SK-N-SH (cell line): ENCODE measurements around the gene C17orf67. TPM values are rescaled to one million over a fixed set of nuclear protein-coding genes. Genes with fewer than 3 reads are reported as not detected.

Source experiments
- CTCF ChIA-PET: fragments of 300-600, 350-600 bp; formaldehyde crosslinking; extraction: SDS; loops from one replicate; lab custom pipeline; 2021; lab: Yijun Ruan, JAX
- POLR2A ChIA-PET: fragments of 350-600 bp; sonication (Branson Sonifier 250); formaldehyde crosslinking; extraction: SDS; loops from one replicate; lab custom pipeline; 2020; ENCODE audit warnings: antibody characterized with exemption, inconsistent platforms; lab: Yijun Ruan, JAX
- DNase-seq: peaks from one replicate; pipeline ENCODE4 v3.0.0; 2012
- H2AFZ ChIP-seq: fragments of 200-600 bp; sonication (generic); 2 replicates; pipeline ENCODE4 v1.8.1; 2016; ENCODE audit warnings: antibody characterized with exemption, mild to moderate bottlenecking, low read depth
- H3F3A ChIP-seq: fragments of 200-600 bp; sonication (generic); replicated peaks from 2 replicates; pipeline ENCODE3; 2016; ENCODE audit warnings: antibody characterized with exemption, mild to moderate bottlenecking; ENCODE audit not compliant: insufficient read depth
- H3K27ac ChIP-seq, 2 experiments: fragments of 200-500 bp in 1 of 2; fragments of 200-600 bp in 1 of 2; sonication (Bioruptor generic) in 1 of 2; sonication (generic), shearing (Covaris generic) in 1 of 2; 2 replicates each; pipeline versions ENCODE4 v1.5.1 to v1.6.1; 2014 to 2016; ENCODE audit warnings: low read depth in 2 of 2, inconsistent platforms in 1 of 2, low read length in 1 of 2, mild to moderate bottlenecking in 1 of 2, mixed read lengths in 1 of 2
- H3K27me3 ChIP-seq: fragments of 200-600 bp; sonication (generic), shearing (Covaris generic); 2 replicates; pipeline ENCODE4 v1.6.1; 2016; ENCODE audit warnings: mixed run types; ENCODE audit not compliant: insufficient read depth
- H3K36me3 ChIP-seq, 2 experiments: fragments of 200-500 bp in 1 of 2; fragments of 200-600 bp in 1 of 2; sonication (Bioruptor generic) in 1 of 2; sonication (generic) in 1 of 2; replicated peaks in 1 of 2; 2 replicates each; pipeline versions ENCODE3 to v1.5.1; 2014 to 2016; ENCODE audit warnings: low read length in 1 of 2, mild to moderate bottlenecking in 1 of 2; ENCODE audit not compliant: insufficient read depth in 2 of 2, control insufficient read depth in 1 of 2
- H3K4me1 ChIP-seq, 2 experiments: fragments of 200-500 bp in 1 of 2; fragments of 200-600 bp in 1 of 2; sonication (Bioruptor generic) in 1 of 2; sonication (generic), shearing (Covaris generic) in 1 of 2; 2 replicates each; pipeline versions ENCODE4 v1.5.1 to v1.6.1; 2014 to 2016; ENCODE audit warnings: low read depth in 1 of 2, low read length in 1 of 2, mixed run types in 1 of 2; ENCODE audit not compliant: insufficient read depth in 2 of 2, control insufficient read depth in 1 of 2
- H3K4me2 ChIP-seq: fragments of 200-600 bp; sonication (generic), shearing (Covaris generic); 2 replicates; pipeline ENCODE4 v1.6.1; 2017; ENCODE audit warnings: mixed run types
- H3K4me3 ChIP-seq, 2 experiments: fragments of 200-500 bp in 1 of 2; fragments of 200-600 bp in 1 of 2; sonication (Bioruptor generic) in 1 of 2; sonication (generic), shearing (Covaris generic) in 1 of 2; 2 replicates each; pipeline versions ENCODE4 v1.5.1 to v1.8.1; 2014 to 2016; ENCODE audit warnings: low read depth in 2 of 2, inconsistent platforms in 1 of 2, low read length in 1 of 2, mild to moderate bottlenecking in 1 of 2, mixed read lengths in 1 of 2, moderate library complexity in 1 of 2
- H3K79me2 ChIP-seq: fragments of 200-600 bp; sonication (generic); 2 replicates; pipeline ENCODE4 v1.8.1; 2017; ENCODE audit warnings: mild to moderate bottlenecking; ENCODE audit not compliant: insufficient read depth
- H3K9ac ChIP-seq: fragments of 200-600 bp; sonication (generic); 2 replicates; pipeline ENCODE4 v1.6.1; 2017; ENCODE audit warnings: mixed run types
- H3K9me2 ChIP-seq: fragments of 200-600 bp; sonication (generic); 2 replicates; pipeline ENCODE4 v1.6.1; 2017; ENCODE audit warnings: mixed run types
- H3K9me3 ChIP-seq: fragments of 200-600 bp; sonication (generic); 2 replicates; pipeline ENCODE4 v1.6.1; 2017; ENCODE audit warnings: mixed run types, mild to moderate bottlenecking, moderate library complexity
- H4K20me1 ChIP-seq: fragments of 200-600 bp; sonication (generic); 2 replicates; pipeline ENCODE4 v1.6.1; 2017; ENCODE audit warnings: mild to moderate bottlenecking, mixed run types; ENCODE audit not compliant: insufficient read depth
- CHD2 ChIP-seq: fragments of 150-350 bp; IDR thresholded peaks from 2 replicates; pipeline ENCODE4 v1.6.1; 2018; ENCODE audit warnings: low read length; ENCODE audit not compliant: partially characterized antibody
- CTCF ChIP-seq: fragments of 200-600 bp; sonication (generic); IDR thresholded peaks from 2 replicates; pipeline ENCODE4 v1.6.1; 2017; ENCODE audit warnings: antibody characterized with exemption, mild to moderate bottlenecking, moderate library complexity
- ELF1 ChIP-seq: IDR thresholded peaks from 2 replicates; pipeline ENCODE4 v1.4.0; 2012
- EZH2phosphoT487 ChIP-seq: fragments of 200-600 bp; sonication (generic); IDR thresholded peaks from 2 replicates; pipeline ENCODE4 v1.6.1; 2017; ENCODE audit warnings: low read depth, mixed run types, mild to moderate bottlenecking, antibody characterized with exemption, moderate library complexity, borderline replicate concordance
- FOSL2 ChIP-seq: IDR thresholded peaks from 2 replicates; pipeline ENCODE4 v1.4.0; 2012; ENCODE audit warnings: low read depth, mild to moderate bottlenecking, moderate library complexity, borderline replicate concordance
- GATA2 ChIP-seq: sonication (generic); formaldehyde crosslinking; IDR thresholded peaks from 2 replicates; pipeline ENCODE4 v1.5.0; 2020; ENCODE audit warnings: mild to moderate bottlenecking, missing genetic modification reagents
- JUND ChIP-seq: IDR thresholded peaks from 2 replicates; pipeline ENCODE4 v1.4.0; 2012
- RAD21 ChIP-seq: IDR thresholded peaks from 2 replicates; pipeline ENCODE4 v1.6.1; 2012; ENCODE audit warnings: mild to moderate bottlenecking, low read length
- REST ChIP-seq: IDR thresholded peaks from 2 replicates; pipeline ENCODE4 v1.6.1; 2012; ENCODE audit warnings: mild to moderate bottlenecking, low read depth, low read length, moderate library complexity
- TAF1 ChIP-seq: IDR thresholded peaks from 2 replicates; pipeline ENCODE4 v1.6.1; 2012; ENCODE audit warnings: low read depth, mild to moderate bottlenecking, low read length, moderate library complexity, borderline replicate concordance
- WGBS: methylation state at CpG from one replicate; pipeline ENCODE4 v1.1.6; 2017; ENCODE audit warnings: low lambda C conversion rate; 5-methylcytosine and 5-hydroxymethylcytosine counted together
- polyA plus RNA-seq, 3 experiments: library from polyadenylated mRNA; depleted of rRNA; stranded (reverse); fragments of >200 nt; gene quantifications; 2 replicates each; pipeline ENCODE4 v1.2.3, GENCODE V29; 2012

C17orf67 gene
- polyA plus RNA-seq, 1 of the 3 experiments (the other 2 are of a cell fraction) = 1.7 TPM

GRCh38 chr17:56830726-56831368 lies 2.9 kb downstream of the C17orf67 start:
- TF ChIP-seq JUND = no peak
- TF ChIP-seq CTCF = no peak
- no peak for TF ChIP-seq CHD2
- no peak for TF ChIP-seq TAF1
- no peak for TF ChIP-seq REST
- TF ChIP-seq GATA2 = no peak
- no peak for TF ChIP-seq EZH2phosphoT487
- TF ChIP-seq RAD21 = no peak
- Histone ChIP-seq H3K27me3 (no peaks in the 10 kb centered on the region), H3K4me1 (peaks cover 9 to 21% of the 10 kb centered on the region in 2 experiments; a peak in 3 of 4 replicates), H4K20me1 (no peaks in the 10 kb centered on the region), H3K4me2 (no peak overlapping the region), H3K9me2 (no peaks in the 10 kb centered on the region), H3K79me2 (peaks cover 51% of the 10 kb centered on the region), H2AFZ (no peak overlapping the region), H3K4me3 (no peak overlapping the region), H3K36me3 (peaks cover 0 to 10% of the 10 kb centered on the region in 2 experiments), H3K9ac (no peak overlapping the region), H3F3A (peaks cover 4% of the 10 kb centered on the region), H3K9me3 (no peaks in the 10 kb centered on the region), H3K27ac (no peak overlapping the region)
- 96% methylated on average over 7 of the region's 7 CpGs for WGBS
- ChIA-PET CTCF (interaction anchor here (2.1 kb wide), 1 partner anchor 11 kb away, joined by 15 read pairs; no protein-coding TSS in a partner anchor), POLR2A (no interaction called here)
- no peak for DNase-seq

GRCh38 chr17:56826611-56827414 lies 6.9 kb downstream of the C17orf67 start:
- 97% methylated on average over 4 of the region's 4 CpGs for WGBS
- H3K9ac ChIP-seq = no peak overlapping the region

More at GRCh38 chr17:56826611-56827414, 6.9 kb downstream of the C17orf67 start:
- Histone ChIP-seq H3K27me3 (no peaks in the 10 kb centered on the region), H3K27ac (no peak overlapping the region), H3K4me2 (no peak overlapping the region), H3F3A (no peaks in the 10 kb centered on the region), H2AFZ (no peak overlapping the region), H3K9me2 (no peaks in the 10 kb centered on the region), H3K4me1 (peaks cover 0 to under 1% of the 10 kb centered on the region in 2 experiments; a peak in 2 of 4 replicates), H3K36me3 (peaks cover 0 to 6% of the 10 kb centered on the region in 2 experiments), H4K20me1 (no peaks in the 10 kb centered on the region), H3K4me3 (no peak overlapping the region), H3K79me2 (peaks cover 32% of the 10 kb centered on the region), H3K9me3 (no peaks in the 10 kb centered on the region)
- TF ChIP-seq ELF1 (no peak), FOSL2 (no peak)
- no peak for DNase-seq
- POLR2A ChIA-PET = no interaction called here
- CTCF ChIA-PET = interaction anchor here (0.8 to 15.9 kb wide), 4 partner anchors 7 to 116 kb away, joined by 3 to 251 read pairs (median 10); no protein-coding TSS in a partner anchor
